HCT116 (cell line): ENCODE data around the gene LCOR. TPM values are rescaled to one million over a fixed set of nuclear protein-coding genes. Genes with fewer than 3 reads are reported as not detected.

Source experiments
- ATAC-seq: fragments of 200-7000 bp; cut with Tn5 transposase; 2 replicates; pipeline ENCODE4 v1.9.1; 2020; ENCODE audit warnings: mild to moderate bottlenecking, moderate library complexity
- BruUV-seq: library from RNA; stranded (reverse); fragments of 400-500 nt; replicated peaks from 2 replicates; lab custom pipeline; 2021; lab: Mats Ljungman, UMichigan
- CTCF ChIA-PET: fragments of 300-600 bp; sonication (Branson Sonifier 250); formaldehyde crosslinking; loops from one replicate; lab custom pipeline; 2021; ENCODE audit warnings: antibody characterized with exemption; lab: Charles Lee
- POLR2A ChIA-PET: fragments of 300-600, 350-600 bp; sonication (Branson Sonifier 250); formaldehyde crosslinking; loops from one replicate; lab custom pipeline; 2021; ENCODE audit warnings: antibody characterized with exemption; lab: Charles Lee
- RAD21 ChIA-PET, 2 experiments: fragments of 300-600 bp; sonication (Branson Sonifier 250); formaldehyde crosslinking; loops; one replicate each; lab custom pipeline; 2023; ENCODE audit warnings: low total read pairs in 2 of 2; ENCODE audit not compliant: uncharacterized antibody in 2 of 2, unreplicated experiment in 2 of 2, low non-redundant PET in 1 of 2; lab: Charles Lee
- DNase-seq: peaks from one replicate; pipeline ENCODE4 v3.0.0-alpha.2; 2010; ENCODE audit warnings: low read depth, low spot score
- H2AFZ ChIP-seq: fragments of 200-600 bp; shearing (Covaris generic), sonication (generic); 2 replicates; pipeline ENCODE4 v1.6.1; 2017; ENCODE audit warnings: low read depth, mixed run types, mixed read lengths, antibody characterized with exemption, low read length; ENCODE audit not compliant: poor library complexity, severe bottlenecking
- H3K27ac ChIP-seq: 2 replicates; pipeline ENCODE4 v1.5.1; 2012; ENCODE audit warnings: low read depth, low read length
- H3K27me3 ChIP-seq: fragments of 200-600 bp; sonication (generic); 2 replicates; pipeline ENCODE4 v1.6.1; 2016; ENCODE audit warnings: mixed run types, low read length, mixed read lengths; ENCODE audit not compliant: insufficient read depth
- H3K36me3 ChIP-seq, 2 experiments: fragments of 200-500 bp in 1 of 2; fragments of 200-600 bp in 1 of 2; sonication (Bioruptor generic) in 1 of 2; sonication (generic) in 1 of 2; 2 replicates each; pipeline versions ENCODE4 v1.5.1 to v1.6.1; 2014 to 2016; ENCODE audit warnings: low read length in 2 of 2, inconsistent platforms in 1 of 2, mixed read lengths in 1 of 2, mixed run types in 1 of 2; ENCODE audit not compliant: insufficient read depth in 2 of 2, control insufficient read depth in 1 of 2
- H3K4me1 ChIP-seq, 2 experiments: fragments of 200-600 bp in 1 of 2; sonication (generic) in 1 of 2; 2 replicates each; pipeline versions ENCODE4 v1.5.1 to v1.6.1; 2012 to 2017; ENCODE audit warnings: low read length in 2 of 2, inconsistent platforms in 1 of 2, mild to moderate bottlenecking in 1 of 2, mixed read lengths in 1 of 2, mixed run types in 1 of 2, moderate library complexity in 1 of 2; ENCODE audit not compliant: insufficient read depth in 2 of 2, control insufficient read depth in 1 of 2
- H3K4me2 ChIP-seq: fragments of 200-600 bp; sonication (generic); 2 replicates; pipeline ENCODE4 v1.6.1; 2017; ENCODE audit warnings: mixed run types, low read length, mixed read lengths
- H3K4me3 ChIP-seq, 2 experiments: fragments of 200-600 bp in 1 of 2; sonication (generic) in 1 of 2; replicated peaks in 1 of 2; 2 replicates each; pipeline ENCODE4 v1.5.1; 2011 to 2016; ENCODE audit warnings: low read length in 2 of 2, control low read depth in 1 of 2, low read depth in 1 of 2, mild to moderate bottlenecking in 1 of 2, mixed read lengths in 1 of 2, mixed run types in 1 of 2
- H3K79me2 ChIP-seq: fragments of 200-600 bp; sonication (generic); 2 replicates; pipeline ENCODE4 v1.6.1; 2017; ENCODE audit warnings: mild to moderate bottlenecking, mixed run types, low read length, moderate library complexity, mixed read lengths; ENCODE audit not compliant: insufficient read depth
- H3K9ac ChIP-seq: fragments of 200-600 bp; sonication (generic); 2 replicates; pipeline ENCODE4 v1.6.1; 2016; ENCODE audit warnings: low read length, mixed read lengths
- H3K9me2 ChIP-seq: fragments of 200-600 bp; sonication (generic), shearing (Covaris generic); 2 replicates; pipeline ENCODE4 v1.6.1; 2017; ENCODE audit warnings: mixed run types, mild to moderate bottlenecking, moderate library complexity; ENCODE audit not compliant: insufficient read depth
- H3K9me3 ChIP-seq, 2 experiments: fragments of 200-500 bp in 1 of 2; fragments of 200-600 bp in 1 of 2; sonication (Bioruptor generic) in 1 of 2; sonication (generic) in 1 of 2; 2 replicates each; pipeline ENCODE4 v1.6.1; 2014 to 2017; ENCODE audit warnings: low read length in 2 of 2, mixed read lengths in 2 of 2, inconsistent platforms in 1 of 2, low read depth in 1 of 2, mild to moderate bottlenecking in 1 of 2, mixed run types in 1 of 2, moderate library complexity in 1 of 2; ENCODE audit not compliant: control insufficient read depth in 1 of 2, insufficient read depth in 1 of 2
- H4K20me1 ChIP-seq: fragments of 200-600 bp; sonication (generic), shearing (Covaris generic); 2 replicates; pipeline ENCODE4 v1.6.1; 2017; ENCODE audit warnings: mixed run types, mild to moderate bottlenecking, moderate library complexity; ENCODE audit not compliant: insufficient read depth
- ATF3 ChIP-seq: IDR thresholded peaks from 2 replicates; pipeline ENCODE4 v1.6.1; 2012
- CEBPB ChIP-seq: IDR thresholded peaks from 2 replicates; pipeline ENCODE4 v1.6.1; 2012; ENCODE audit warnings: low read depth
- ELF1 ChIP-seq: IDR thresholded peaks from 2 replicates; pipeline ENCODE4 v1.6.1; 2012; ENCODE audit warnings: low read depth, borderline replicate concordance
- EZH2 ChIP-seq: fragments of 200-600 bp; sonication (generic); IDR thresholded peaks from 2 replicates; pipeline ENCODE4 v1.6.1; 2017; ENCODE audit warnings: antibody characterized with exemption, mixed run types
- EZH2phosphoT487 ChIP-seq: fragments of 200-600 bp; IDR thresholded peaks from 2 replicates; pipeline ENCODE4 v1.6.1; 2018; ENCODE audit warnings: antibody characterized with exemption, borderline replicate concordance
- FOSL1 ChIP-seq: IDR thresholded peaks from 2 replicates; pipeline ENCODE4 v1.6.1; 2012; ENCODE audit warnings: low read depth
- JUND ChIP-seq: IDR thresholded peaks from 2 replicates; pipeline ENCODE4 v1.6.1; 2012
- POLR2AphosphoS5 ChIP-seq: IDR thresholded peaks from 2 replicates; pipeline ENCODE4 v1.6.1; 2011; ENCODE audit warnings: mild to moderate bottlenecking, low read depth, low read length, moderate library complexity
- RAD21 ChIP-seq: IDR thresholded peaks from 2 replicates; pipeline ENCODE4 v1.6.1; 2012; ENCODE audit warnings: low read depth, mild to moderate bottlenecking
- SIN3A ChIP-seq: IDR thresholded peaks from 2 replicates; pipeline ENCODE4 v1.6.1; 2012; ENCODE audit warnings: low read depth
- SP1 ChIP-seq: IDR thresholded peaks from 2 replicates; pipeline ENCODE4 v1.6.1; 2012; ENCODE audit warnings: low read depth
- SRF ChIP-seq: IDR thresholded peaks from 2 replicates; pipeline ENCODE4 v1.6.1; 2012; ENCODE audit warnings: low read depth
- TCF7L2 ChIP-seq: IDR thresholded peaks from 2 replicates; pipeline ENCODE4 v1.7.0; 2011; ENCODE audit warnings: borderline replicate concordance, inconsistent platforms; ENCODE audit not compliant: insufficient read depth, insufficient read length; ENCODE audit errors: extremely low read depth
- YY1 ChIP-seq: IDR thresholded peaks from 2 replicates; pipeline ENCODE4 v1.6.1; 2011; ENCODE audit warnings: low read length, low read depth, moderate library complexity, mild to moderate bottlenecking; ENCODE audit not compliant: insufficient replicate concordance; ENCODE audit errors: extremely low read depth
- ZBTB33 ChIP-seq: IDR thresholded peaks from 2 replicates; pipeline ENCODE4 v1.6.1; 2011; ENCODE audit warnings: mild to moderate bottlenecking, low read length, moderate library complexity; ENCODE audit not compliant: insufficient replicate concordance; ENCODE audit errors: extremely low read depth
- ZNF274 ChIP-seq: fragments of 200-500 bp; sonication (Bioruptor generic); IDR thresholded peaks from 2 replicates; pipeline ENCODE4 v1.6.1; 2014; ENCODE audit warnings: mild to moderate bottlenecking, low read depth, low read length, inconsistent platforms
- intact Hi-C: fragments of 100-400 bp; cut with micrococcal nuclease; formaldehyde crosslinking; loops from 2 replicates; pipeline ENCODE4 v1.10.0; 2022
- total RNA-seq: library from RNA; stranded (reverse); gene quantifications from one replicate; pipeline ENCODE4 v1.2.1, GENCODE V29; 2021; ENCODE audit not compliant: unreplicated experiment
- TF ChIP-seq, protein P1 (sequence below): IDR thresholded peaks from 2 replicates; pipeline ENCODE4 v1.6.1; 2012; ENCODE audit warnings: low read depth
- TF ChIP-seq, protein P2 (sequence below): IDR thresholded peaks from 2 replicates; pipeline ENCODE4 v1.6.1; 2012
- TF ChIP-seq, protein P3 (sequence below), 3 experiments: fragments of 200-600 bp in 1 of 3; sonication (generic) in 1 of 3; IDR thresholded peaks in 2 of 3; conservative IDR thresholded peaks in 1 of 3; 2 replicates each; pipeline ENCODE4 v1.5.1; 2012 to 2017; ENCODE audit warnings: low read depth in 2 of 3, low read length in 2 of 3, antibody characterized with exemption in 1 of 3, borderline replicate concordance in 1 of 3, control low read depth in 1 of 3, mild to moderate bottlenecking in 1 of 3, mixed read lengths in 1 of 3, mixed run types in 1 of 3, moderate library complexity in 1 of 3; ENCODE audit not compliant: insufficient read depth in 1 of 3

The LCOR gene
- total RNA-seq, 1 experiment from 2014 or later = 59.9 TPM

DNA sequence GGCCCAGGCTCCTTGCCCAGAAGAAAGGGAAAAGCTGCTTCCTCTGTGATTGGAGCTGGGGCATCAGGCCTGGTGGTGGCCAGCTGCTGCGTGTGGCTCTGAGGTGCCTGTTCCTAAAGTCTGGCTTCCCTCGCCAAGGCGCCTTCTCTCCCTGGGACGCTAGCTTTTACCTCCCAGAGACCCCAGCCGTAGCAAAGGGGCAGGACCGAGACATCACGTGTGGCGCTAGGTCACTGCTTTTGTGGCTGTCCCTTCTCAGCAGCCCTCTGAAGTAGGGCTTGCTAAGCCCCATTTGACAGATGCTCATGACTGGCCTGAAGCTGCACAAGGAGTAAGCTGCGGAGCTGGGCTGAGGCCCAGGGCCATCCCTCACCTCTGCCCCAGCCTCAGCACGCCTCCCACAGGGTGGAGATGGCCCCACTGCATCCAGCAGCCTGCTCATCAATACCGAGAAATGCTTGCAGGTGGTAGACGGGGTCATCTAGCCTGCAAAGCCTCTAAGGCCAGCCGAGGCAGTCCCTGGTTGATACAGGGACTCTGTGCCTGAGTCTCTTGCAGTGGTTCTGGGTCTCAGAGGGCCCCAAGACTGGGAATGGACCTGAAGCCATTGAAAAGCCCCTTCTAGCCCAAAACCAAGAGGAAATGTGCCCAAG is 171.2 kb downstream of the LCOR start:
- H3K9ac ChIP-seq = no peak overlapping the region
- no peaks in the 10 kb centered on the region for H3K36me3 ChIP-seq
- H2AFZ ChIP-seq = no peak overlapping the region
- CTCF ChIA-PET = interaction anchor here (1.4 kb wide), 1 partner anchor 22 kb away, joined by 5 read pairs; no protein-coding TSS in a partner anchor
- no peak overlapping the region for H3K4me3 ChIP-seq
- no peak overlapping the region for H3K4me2 ChIP-seq
- no peaks in the 10 kb centered on the region for H4K20me1 ChIP-seq
- no peaks in the 10 kb centered on the region for H3K27me3 ChIP-seq
- DNase-seq (no peak), ATAC-seq (no peak)
- POLR2A ChIA-PET = no interaction called here
- H3K4me1 ChIP-seq = no peaks in the 10 kb centered on the region
- TF ChIP-seq FOSL1 (no peak), ZNF274 (no peak), POLR2AphosphoS5 (no peak), SRF (no peak), EZH2 (no peak), SIN3A (no peak), ATF3 (no peak), ZBTB33 (no peak), ELF1 (no peak), TCF7L2 (no peak), RAD21 (no peak), JUND (no peak), EZH2phosphoT487 (no peak), SP1 (no peak), CEBPB (no peak), YY1 (no peak)
- TF ChIP-seq, protein P1, sequence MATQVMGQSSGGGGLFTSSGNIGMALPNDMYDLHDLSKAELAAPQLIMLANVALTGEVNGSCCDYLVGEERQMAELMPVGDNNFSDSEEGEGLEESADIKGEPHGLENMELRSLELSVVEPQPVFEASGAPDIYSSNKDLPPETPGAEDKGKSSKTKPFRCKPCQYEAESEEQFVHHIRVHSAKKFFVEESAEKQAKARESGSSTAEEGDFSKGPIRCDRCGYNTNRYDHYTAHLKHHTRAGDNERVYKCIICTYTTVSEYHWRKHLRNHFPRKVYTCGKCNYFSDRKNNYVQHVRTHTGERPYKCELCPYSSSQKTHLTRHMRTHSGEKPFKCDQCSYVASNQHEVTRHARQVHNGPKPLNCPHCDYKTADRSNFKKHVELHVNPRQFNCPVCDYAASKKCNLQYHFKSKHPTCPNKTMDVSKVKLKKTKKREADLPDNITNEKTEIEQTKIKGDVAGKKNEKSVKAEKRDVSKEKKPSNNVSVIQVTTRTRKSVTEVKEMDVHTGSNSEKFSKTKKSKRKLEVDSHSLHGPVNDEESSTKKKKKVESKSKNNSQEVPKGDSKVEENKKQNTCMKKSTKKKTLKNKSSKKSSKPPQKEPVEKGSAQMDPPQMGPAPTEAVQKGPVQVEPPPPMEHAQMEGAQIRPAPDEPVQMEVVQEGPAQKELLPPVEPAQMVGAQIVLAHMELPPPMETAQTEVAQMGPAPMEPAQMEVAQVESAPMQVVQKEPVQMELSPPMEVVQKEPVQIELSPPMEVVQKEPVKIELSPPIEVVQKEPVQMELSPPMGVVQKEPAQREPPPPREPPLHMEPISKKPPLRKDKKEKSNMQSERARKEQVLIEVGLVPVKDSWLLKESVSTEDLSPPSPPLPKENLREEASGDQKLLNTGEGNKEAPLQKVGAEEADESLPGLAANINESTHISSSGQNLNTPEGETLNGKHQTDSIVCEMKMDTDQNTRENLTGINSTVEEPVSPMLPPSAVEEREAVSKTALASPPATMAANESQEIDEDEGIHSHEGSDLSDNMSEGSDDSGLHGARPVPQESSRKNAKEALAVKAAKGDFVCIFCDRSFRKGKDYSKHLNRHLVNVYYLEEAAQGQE = no peak
- TF ChIP-seq, protein P2, sequence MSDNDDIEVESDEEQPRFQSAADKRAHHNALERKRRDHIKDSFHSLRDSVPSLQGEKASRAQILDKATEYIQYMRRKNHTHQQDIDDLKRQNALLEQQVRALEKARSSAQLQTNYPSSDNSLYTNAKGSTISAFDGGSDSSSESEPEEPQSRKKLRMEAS = no peak
- TF ChIP-seq, protein P3, sequence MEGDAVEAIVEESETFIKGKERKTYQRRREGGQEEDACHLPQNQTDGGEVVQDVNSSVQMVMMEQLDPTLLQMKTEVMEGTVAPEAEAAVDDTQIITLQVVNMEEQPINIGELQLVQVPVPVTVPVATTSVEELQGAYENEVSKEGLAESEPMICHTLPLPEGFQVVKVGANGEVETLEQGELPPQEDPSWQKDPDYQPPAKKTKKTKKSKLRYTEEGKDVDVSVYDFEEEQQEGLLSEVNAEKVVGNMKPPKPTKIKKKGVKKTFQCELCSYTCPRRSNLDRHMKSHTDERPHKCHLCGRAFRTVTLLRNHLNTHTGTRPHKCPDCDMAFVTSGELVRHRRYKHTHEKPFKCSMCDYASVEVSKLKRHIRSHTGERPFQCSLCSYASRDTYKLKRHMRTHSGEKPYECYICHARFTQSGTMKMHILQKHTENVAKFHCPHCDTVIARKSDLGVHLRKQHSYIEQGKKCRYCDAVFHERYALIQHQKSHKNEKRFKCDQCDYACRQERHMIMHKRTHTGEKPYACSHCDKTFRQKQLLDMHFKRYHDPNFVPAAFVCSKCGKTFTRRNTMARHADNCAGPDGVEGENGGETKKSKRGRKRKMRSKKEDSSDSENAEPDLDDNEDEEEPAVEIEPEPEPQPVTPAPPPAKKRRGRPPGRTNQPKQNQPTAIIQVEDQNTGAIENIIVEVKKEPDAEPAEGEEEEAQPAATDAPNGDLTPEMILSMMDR (IDR thresholded peaks at IDR 0.05 in 2 of 3, conservative IDR thresholded peaks at IDR 0.05 in 1 of 3; ENCODE audit: borderline replicate concordance in 1 of 3, insufficient read depth in 1 of 3, low read depth in 2 of 3, low read length in 2 of 3) = no peak
- RAD21 ChIA-PET = no interaction called here
- H3K9me2 ChIP-seq = no peaks in the 10 kb centered on the region
- H3K27ac ChIP-seq = no peak overlapping the region
- intact Hi-C loops = no loop called here
- BruUV-seq = no TSS peak
- no peaks in the 10 kb centered on the region for H3K79me2 ChIP-seq
- H3K9me3 ChIP-seq = peaks cover 6 to 12% of the 10 kb centered on the region in 2 experiments; a peak in 2 of 4 replicates
